HG02571 (cell line): ENCODE results near the gene SHISA5.
"Not testable (repeated sequence)": the region's sequence is repeated elsewhere in the genome, so short reads cannot be mapped to it uniquely, and the experiment has no call there.

Experiments used
- ATAC-seq: cut with Tn5 transposase; IDR thresholded peaks from one replicate; pipeline ENCODE4 v1.9.1; 2021; ENCODE audit warnings: mild to moderate bottlenecking, moderate library complexity; ENCODE audit not compliant: unreplicated experiment

SHISA5 gene

DNA sequence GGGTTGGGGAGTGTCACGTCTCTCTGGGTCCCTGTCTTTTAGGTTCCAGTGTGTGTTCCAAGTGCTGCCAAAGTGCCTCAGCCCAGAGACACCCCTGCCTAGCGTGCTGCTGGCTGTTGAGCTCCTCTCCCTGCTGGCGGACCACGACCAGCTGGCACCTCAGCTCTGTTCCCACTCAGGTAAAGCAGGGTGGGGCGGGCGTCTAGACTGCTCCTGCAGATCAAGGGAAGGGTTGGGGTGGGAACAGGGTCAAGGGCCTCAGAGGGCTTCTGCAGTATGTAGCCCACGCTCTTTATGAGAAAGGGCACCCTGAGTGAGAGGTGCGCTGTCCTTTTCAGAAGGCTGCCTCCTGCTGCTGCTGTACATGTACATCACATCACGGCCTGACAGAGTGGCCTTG is 40.3 kb downstream of the SHISA5 start:
- ATAC-seq = no peak

DNA sequence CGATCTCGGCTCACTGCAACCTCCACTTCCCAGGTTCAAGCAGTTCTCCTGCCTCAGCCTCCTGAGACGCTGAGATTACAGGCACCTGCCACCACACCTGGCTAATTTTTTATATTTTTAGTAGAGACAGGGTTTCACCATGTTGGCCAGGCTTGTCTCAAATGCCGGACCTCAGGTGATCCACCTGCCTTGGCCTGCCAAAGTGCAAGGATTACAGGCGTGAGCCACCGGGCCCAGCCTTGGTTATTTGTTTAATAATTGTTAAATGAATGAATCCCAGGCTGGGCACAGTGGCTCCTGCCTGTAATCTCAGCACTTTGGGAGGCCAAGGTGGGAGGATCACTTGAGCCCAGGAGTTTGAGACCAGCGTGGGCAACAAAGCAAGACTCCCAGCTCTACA is 42.2 kb downstream of the SHISA5 start:
- not testable (repeated sequence) for ATAC-seq

GRCh38 chr3:48460517-48460902 is 43.5 kb downstream of the SHISA5 start:
- no peak for ATAC-seq

DNA sequence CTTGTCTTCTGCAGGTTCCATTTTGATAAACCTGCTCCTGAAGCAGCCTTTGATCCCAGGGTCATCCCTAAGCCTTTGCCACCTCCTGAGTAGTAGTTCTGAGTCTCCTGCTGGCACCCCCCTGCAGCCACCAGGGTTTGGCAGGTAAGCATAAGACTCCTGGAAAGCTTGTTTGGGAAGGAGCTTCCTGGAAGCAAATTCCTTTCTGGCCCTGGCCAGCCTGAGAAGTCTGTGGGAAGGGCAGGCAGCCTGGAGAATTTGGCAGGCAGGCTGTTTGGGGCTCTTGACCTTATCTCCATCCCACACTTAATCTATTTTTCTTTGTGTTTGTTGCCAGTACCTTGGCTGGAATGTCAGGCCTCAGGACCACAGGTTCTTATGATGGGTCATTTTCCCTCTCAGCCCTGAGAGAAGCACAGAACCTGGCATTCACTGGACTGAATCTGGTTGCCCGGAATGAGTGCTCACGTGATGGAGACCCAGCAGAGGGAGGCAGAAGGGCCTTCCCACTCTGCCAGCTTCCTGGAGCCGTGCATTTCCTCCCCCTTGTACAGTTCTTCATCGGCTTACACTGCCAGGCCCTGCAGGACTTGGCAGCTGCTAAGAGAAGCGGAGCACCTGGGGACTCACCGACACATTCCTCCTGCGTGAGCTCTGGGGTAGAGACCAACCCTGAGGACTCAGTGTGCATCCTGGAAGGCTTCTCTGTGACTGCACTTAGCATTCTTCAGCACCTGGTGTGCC is 44.0 kb downstream of the SHISA5 start:
- no peak for ATAC-seq

GRCh38 chr3:48459331-48459730 is 44.6 kb downstream of the SHISA5 start:
- no peak for ATAC-seq

DNA sequence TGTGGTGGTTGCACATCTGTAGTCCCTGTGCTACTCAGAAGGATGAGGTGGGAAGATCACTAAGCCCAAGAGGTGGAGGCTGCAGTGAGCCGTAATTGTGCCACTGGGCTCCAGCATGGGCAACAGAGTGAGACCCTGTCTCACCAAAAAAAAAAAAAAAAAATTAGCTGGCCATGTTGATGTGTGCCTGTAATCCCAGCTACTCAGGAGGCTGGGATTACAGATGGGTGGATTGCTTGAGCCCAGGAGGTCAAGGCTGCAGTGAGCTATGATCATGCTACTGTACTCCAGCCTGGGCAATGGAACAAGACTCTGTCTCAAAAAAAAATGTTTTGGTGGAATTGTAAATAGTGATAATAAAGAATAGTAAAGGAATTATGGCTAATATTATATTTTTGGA is 47.5 kb downstream of the SHISA5 start:
- ATAC-seq = no peak

- ATAC-seq = no peak
Observed at GRCh38 chr3:48451270-48451669, 52.7 kb downstream of the SHISA5 start.

DNA sequence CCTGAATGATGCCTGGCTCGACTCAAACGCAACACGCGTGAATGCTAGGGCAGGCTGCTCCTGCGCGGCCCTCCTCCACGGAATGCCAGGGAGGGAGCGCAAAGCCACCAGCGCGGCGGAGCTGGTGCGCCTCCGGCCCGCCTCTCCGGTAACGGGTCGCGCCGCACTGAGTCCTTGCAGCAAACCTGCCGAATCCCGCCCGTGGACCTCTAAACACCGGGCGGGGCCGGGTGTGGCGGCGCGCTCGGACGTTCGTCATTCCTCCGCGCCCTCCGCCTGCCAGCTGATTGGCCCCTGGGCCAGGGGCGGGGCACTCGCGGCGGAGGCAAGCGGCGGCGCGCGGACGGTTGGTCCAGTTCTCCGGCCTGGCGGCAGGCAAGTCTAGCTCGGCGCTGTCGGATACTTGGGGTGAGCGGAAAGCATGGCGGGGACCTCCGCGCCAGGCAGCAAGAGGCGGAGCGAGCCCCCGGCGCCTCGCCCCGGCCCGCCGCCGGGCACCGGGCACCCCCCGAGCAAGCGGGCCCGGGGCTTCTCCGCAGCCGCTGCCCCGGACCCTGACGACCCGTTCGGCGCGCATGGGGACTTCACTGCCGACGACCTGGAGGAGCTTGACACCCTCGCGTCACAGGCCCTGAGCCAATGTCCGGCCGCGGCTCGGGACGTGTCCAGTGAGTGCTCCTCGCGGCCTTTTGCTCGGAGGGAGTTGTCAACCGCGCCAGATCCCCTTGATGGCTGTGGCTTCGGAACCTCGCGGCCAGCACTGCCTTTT is 57.4 kb downstream of the SHISA5 start, which contains the start of gene ATRIP:
Gene ATRIP (plus strand): TSS at position 313 of the 769 bp plus-strand sequence. CDS start 109 bp downstream, at position 422.
- ATAC-seq = peak; percentile 80

DNA sequence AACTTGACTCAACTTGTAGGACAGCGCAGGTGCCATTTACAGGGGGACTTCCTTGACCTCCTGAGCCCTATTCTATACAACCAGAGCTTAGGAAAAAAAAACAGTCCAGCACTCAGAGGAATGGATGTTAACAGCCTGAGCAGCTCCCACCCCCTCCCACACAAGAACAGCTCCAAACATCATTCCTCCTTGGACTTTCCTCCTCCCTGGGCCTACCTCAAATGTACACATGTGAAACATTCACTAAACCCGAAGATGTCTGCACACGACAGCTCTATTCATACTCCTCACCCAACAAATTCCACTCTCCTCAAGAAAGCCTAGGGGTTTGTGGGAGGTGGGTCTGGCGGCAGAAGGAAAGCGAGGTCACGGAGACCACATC is 57.9 kb downstream of the SHISA5 start:
- no peak for ATAC-seq

GRCh38 chr3:48445277-48445882 is 58.6 kb downstream of the SHISA5 start:
- no peak for ATAC-seq

GRCh38 chr3:48441940-48442339 is 62.0 kb downstream of the SHISA5 start:
- ATAC-seq = no peak

- ATAC-seq = peak; percentile 5
Observed at GRCh38 chr3:48440590-48440958, 63.4 kb downstream of the SHISA5 start.

- peak; percentile 92 for ATAC-seq
Observed at GRCh38 chr3:48439820-48440589, 64.0 kb downstream of the SHISA5 start, which contains the start of the genes CCDC51 and TMA7. CCDC51 (minus strand) TSS chr3:48440119; CDS start chr3:48435128, 4,991 bp downstream. TMA7 (plus strand) TSS chr3:48440257; CDS start chr3:48440297, 40 bp downstream.

GRCh38 chr3:48437812-48438211 is 66.2 kb downstream of the SHISA5 start:
- ATAC-seq = no peak

DNA sequence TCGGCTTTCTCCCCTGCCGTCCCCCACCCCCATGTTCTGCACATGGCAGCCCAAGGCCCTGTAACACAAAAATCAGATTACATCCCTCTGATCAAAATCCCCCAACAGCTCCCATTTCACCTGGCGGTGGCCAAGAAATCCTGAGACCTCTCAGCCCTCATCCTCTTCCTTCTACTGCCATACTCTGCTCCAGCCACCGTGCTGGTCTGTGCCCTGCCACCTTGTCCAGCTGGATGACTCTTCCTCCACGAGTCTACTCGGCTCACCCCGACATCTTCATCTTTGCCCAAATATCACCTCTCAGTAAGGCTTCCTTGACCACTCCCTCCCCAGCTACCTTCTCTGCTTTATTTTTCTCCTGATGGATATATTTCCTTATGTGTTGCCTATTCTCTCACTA is 67.1 kb downstream of the SHISA5 start:
- no peak for ATAC-seq

DNA sequence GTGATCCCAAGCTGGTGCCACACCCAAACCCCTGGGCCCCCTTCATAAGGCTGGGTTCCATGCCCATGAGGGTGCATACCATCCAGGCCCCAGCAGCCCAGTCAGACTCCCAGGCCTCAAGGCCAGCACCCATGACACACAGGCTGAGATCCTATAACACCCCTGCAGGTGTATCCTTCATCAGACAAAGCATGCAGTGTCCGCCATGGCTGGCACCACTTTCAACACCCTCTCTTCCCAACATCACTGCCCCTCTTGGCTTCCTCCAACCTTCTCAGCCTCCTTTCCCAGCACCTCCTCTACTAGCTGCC is 67.5 kb downstream of the SHISA5 start:
- no peak for ATAC-seq

DNA sequence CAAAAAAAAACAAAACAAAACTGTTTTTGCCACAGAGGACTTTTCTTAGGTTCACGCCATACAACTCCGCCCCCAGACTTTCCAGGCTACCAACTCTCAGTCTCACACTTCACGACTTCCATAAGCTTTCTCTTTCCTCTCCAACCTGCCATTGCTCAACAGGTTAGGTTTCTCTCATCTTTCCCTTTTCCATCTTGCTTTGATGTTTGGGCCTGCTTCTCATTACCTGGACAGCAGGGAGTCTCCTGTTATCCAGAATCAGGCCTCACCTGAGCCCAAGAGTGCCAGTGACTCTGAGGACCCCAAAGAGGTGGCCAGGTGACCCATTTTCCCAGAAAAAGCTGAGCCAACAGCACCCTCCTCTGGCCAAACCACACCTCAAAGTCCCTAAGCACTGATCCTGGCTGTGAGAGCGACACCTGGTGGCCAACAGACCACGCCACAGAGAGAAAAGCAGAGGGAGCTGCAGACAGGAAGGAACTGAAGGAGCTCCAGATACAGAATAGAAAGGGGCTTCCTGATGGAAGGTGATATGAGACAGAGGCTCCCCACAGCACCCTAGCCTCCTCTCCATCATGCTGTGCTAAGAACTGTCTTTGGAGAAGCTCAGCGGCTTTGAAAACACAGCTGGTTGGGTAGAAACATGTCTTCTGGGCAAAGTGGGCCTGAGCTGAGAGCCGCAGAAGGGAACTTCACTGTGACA is 68.0 kb downstream of the SHISA5 start:
- ATAC-seq = no peak

DNA sequence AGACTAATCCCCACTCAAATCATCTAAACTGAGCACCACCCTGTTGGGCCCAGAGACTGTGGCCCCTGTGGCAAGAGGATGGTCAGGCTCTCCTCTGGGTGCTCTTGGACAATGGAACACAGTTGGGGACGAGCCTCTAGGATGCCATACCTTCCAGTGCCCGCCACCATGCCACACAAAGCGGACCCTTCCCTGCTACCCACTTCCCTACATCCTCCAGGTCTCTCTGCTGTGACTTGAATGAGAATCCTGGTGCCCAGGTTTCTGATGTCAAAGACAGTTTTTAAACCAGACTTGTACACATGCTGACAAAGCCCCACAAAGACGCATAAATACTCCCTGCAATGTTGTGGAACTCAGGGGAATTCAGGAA is 68.8 kb downstream of the SHISA5 start:
- no peak for ATAC-seq

DNA sequence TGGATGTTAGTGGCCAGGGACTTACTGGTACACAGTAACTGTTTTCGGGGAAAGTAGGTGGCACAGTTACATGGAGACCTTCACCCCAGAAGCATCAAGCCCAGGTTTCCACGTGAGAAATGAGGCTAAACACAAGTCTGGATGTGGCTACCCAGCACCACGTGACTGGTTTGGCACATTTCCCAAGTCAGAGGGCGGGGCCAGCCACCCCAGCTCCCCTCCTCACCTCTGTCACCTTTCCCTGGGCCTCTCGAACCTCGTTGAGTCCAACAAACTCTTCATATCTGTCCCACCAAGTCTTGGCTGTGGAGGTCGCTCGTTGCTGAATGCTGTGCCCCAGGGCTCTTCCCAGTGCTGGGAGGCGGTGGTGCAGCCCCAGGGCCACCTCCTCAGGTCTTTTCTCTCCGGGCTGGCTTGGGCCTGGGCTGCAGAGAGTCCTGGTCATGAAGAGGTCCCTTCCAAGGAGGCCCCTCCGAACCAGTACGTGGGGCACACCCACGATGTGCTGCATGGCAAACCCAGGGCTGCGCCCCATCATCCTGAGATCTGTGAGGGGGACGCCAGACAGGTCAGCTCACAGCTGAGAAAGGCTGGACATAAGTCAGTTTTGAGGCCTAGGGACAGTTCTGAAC is 69.3 kb downstream of the SHISA5 start:
- ATAC-seq = no peak

DNA sequence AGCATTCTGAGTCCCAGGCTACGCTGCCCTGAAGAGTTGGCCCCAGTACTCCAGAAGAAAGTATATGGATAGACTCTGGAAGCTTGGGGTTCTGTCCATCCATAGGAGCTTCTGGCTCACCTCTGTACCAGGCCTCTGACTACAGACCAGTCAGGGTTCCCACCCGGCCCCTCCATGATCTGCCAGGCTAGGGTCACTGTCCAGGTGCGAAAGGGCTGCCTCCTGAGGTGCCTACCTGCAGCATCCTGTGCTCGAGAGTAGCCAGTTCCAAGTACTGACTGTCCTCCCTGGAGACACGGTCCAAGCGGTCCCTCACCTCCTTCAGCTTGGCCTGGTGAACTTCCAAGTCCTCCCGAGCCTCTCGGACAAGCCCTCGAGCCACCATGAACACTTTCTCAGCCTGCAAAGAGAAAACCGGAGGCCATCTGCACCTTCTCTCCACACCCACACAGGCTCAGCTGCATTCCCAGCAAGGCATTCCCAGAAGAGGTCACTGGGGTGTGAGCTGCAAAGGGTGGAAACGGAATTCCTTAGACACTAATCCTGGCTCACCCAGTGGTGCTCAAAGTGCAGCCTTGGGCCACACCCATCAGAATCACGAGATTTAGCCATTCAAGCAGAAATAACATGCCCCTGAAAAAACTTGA is 70.4 kb downstream of the SHISA5 start:
- no peak for ATAC-seq
